Measurements from ENCODE around the gene HECTD4. TPM values are rescaled to one million over a fixed set of nuclear protein-coding genes. Genes with fewer than 3 reads are reported as not detected.
"Not testable (repeated sequence)": the region's sequence is repeated elsewhere in the genome, so short reads cannot be mapped to it uniquely, and the experiment has no call there.

HECTD4 gene
- total and polyA plus RNA-seq, 7 donors: 2.1 to 22.8 (median 14.6) TPM

DNA sequence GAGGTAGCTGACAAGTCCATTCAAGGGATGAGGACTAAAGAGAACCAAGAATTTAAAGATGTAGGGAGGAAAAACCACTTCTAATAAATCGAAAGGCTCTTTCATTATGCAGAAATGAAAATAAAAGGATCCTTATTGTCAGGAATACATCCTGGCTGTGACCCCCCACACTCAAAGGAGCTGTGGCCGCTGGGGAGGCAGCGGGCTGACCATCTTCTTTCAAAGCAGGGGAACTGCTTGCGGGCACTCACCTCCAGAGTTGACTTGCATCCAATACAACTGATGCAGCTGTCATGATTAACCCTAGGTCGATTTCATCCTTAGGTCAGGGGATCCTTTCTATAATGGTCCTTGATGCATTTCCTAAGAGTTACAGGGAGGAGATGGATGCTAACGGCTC is 221.6 kb downstream of the HECTD4 start:
- intact Hi-C loops (cut with DNase I): no loop called here
- Histone ChIP-seq H3K27me3 (ENCODE audit: insufficient read depth in 3 of 3, low read length in 2 of 3) (no peaks in the 10 kb centered on the region), H3K27ac (no peak overlapping the region), H3K4me1 (no peaks in the 10 kb centered on the region), H3K9me3 (no peaks in the 10 kb centered on the region), H3K36me3 (ENCODE audit: insufficient read depth in 1 of 2, low read depth in 1 of 2) (peaks cover 0 to 69% of the 10 kb centered on the region in 2 donors), H3K4me3 (no peak overlapping the region)
- TF ChIP-seq, protein P1, sequence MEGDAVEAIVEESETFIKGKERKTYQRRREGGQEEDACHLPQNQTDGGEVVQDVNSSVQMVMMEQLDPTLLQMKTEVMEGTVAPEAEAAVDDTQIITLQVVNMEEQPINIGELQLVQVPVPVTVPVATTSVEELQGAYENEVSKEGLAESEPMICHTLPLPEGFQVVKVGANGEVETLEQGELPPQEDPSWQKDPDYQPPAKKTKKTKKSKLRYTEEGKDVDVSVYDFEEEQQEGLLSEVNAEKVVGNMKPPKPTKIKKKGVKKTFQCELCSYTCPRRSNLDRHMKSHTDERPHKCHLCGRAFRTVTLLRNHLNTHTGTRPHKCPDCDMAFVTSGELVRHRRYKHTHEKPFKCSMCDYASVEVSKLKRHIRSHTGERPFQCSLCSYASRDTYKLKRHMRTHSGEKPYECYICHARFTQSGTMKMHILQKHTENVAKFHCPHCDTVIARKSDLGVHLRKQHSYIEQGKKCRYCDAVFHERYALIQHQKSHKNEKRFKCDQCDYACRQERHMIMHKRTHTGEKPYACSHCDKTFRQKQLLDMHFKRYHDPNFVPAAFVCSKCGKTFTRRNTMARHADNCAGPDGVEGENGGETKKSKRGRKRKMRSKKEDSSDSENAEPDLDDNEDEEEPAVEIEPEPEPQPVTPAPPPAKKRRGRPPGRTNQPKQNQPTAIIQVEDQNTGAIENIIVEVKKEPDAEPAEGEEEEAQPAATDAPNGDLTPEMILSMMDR (IDR thresholded peaks at IDR 0.05): no peak
- DNase-seq: no peak
- ATAC-seq: no peak
- WGBS, 3 donors: 89 to 93% (median 90%) methylated on average over 6 of the region's 6 CpGs

DNA sequence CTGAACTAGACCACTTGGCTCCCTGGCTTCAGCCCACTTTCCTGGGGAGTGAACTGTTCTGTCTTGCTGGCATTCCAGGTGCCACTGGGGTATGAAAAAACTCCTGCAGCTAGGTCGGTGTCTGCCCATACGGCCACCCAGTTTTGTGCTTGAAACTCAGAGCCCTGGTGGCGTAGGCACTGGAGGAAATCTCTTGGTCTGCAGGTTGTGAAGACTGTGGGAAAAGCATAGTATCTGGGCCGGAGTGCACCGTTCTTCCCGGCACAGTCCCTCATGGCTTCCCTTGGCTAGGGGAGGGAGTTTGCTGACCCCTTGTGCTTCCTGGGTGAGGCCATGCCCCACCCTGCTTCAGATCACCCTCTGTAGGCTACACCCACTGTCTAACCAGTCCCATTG is 223.1 kb downstream of the HECTD4 start:
- no peaks in the 10 kb centered on the region for H3K4me1 ChIP-seq
- TF ChIP-seq, protein P1 (IDR thresholded peaks at IDR 0.05): no peak
- H3K9me3 ChIP-seq: no peaks in the 10 kb centered on the region
- no peak overlapping the region for H3K27ac ChIP-seq
- intact Hi-C loops (cut with DNase I): no loop called here
- DNase-seq: no peak
- 94 to 100% (median 97%) methylated on average over 6 of the region's 6 CpGs for WGBS, 3 donors
- no peaks in the 10 kb centered on the region for H3K27me3 ChIP-seq (ENCODE audit: insufficient read depth in 3 of 3, low read length in 2 of 3)
- no peak for ATAC-seq
- no peak overlapping the region for H3K4me3 ChIP-seq
- peaks cover 0 to 70% of the 10 kb centered on the region in 2 donors for H3K36me3 ChIP-seq (ENCODE audit: insufficient read depth in 1 of 2, low read depth in 1 of 2)

- intact Hi-C loops (cut with DNase I); H3K4me1 ChIP-seq; H3K27me3 ChIP-seq (ENCODE audit: insufficient read depth in 3 of 3, low read length in 2 of 3); H3K9me3 ChIP-seq; H3K27ac ChIP-seq; H3K4me3 ChIP-seq; DNase-seq; ATAC-seq: not testable (repeated sequence)
- peaks cover 0 to 70% of the 10 kb centered on the region in 2 donors for H3K36me3 ChIP-seq (ENCODE audit: insufficient read depth in 1 of 2, low read depth in 1 of 2)
- WGBS, 3 donors: 94 to 98% (median 94%) methylated on average over 11 of the region's 11 CpGs
Measured at GRCh38 chr12:112158461-112159145, 223.6 kb downstream of the HECTD4 start.

DNA sequence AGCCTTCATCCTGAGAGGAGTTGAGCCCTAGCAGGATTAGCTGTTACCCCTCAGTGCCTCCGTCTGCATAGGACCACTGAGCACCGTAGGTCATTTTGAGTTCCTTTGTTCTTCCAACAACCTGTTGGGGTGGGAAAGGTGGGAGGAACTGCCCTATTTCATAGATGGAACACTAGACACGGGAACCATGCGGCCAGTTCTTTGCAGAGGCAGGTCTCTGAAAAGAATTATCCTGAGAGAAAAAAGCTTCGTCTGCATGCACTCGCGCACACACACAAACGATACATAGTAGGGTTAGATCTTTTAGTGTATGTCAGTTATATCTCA is 228.4 kb downstream of the HECTD4 start:
- Histone ChIP-seq H3K9me3 (no peaks in the 10 kb centered on the region), H3K27me3 (ENCODE audit: insufficient read depth in 3 of 3, low read length in 2 of 3) (no peaks in the 10 kb centered on the region), H3K4me3 (no peak overlapping the region), H3K4me1 (no peaks in the 10 kb centered on the region), H3K27ac (no peak overlapping the region), H3K36me3 (ENCODE audit: insufficient read depth in 1 of 2, low read depth in 1 of 2) (peaks cover 0 to 70% of the 10 kb centered on the region in 2 donors)
- DNase-seq (no peak), ATAC-seq (no peak)
- intact Hi-C loops (cut with DNase I): no loop called here
- TF ChIP-seq, protein P1 (IDR thresholded peaks at IDR 0.05): no peak
- 88 to 94% (median 88%) methylated on average over 8 of the region's 8 CpGs for WGBS, 3 donors

- Histone ChIP-seq H3K4me3 (no peak overlapping the region), H3K4me1 (no peaks in the 10 kb centered on the region), H3K9me3 (no peaks in the 10 kb centered on the region), H3K27me3 (ENCODE audit: insufficient read depth in 3 of 3, low read length in 2 of 3) (no peaks in the 10 kb centered on the region), H3K36me3 (ENCODE audit: insufficient read depth in 1 of 2, low read depth in 1 of 2) (peaks cover 3 to 70% of the 10 kb centered on the region in 2 donors), H3K27ac (no peak overlapping the region)
- 79 to 88% (median 82%) methylated on average over 11 of the region's 11 CpGs for WGBS, 3 donors
- TF ChIP-seq, protein P1 (IDR thresholded peaks at IDR 0.05): no peak
- ATAC-seq (peak in 1 of 4 donors; percentile 42), DNase-seq (no peak)
- intact Hi-C loops (cut with DNase I): no loop called here
Measured at GRCh38 chr12:112153181-112153892, 228.9 kb downstream of the HECTD4 start.

Measured in psoas muscle (tissue), 8 donors.